DMS 273 (cell line): ENCODE results near the gene SOX2.
"Not testable (repeated sequence)": the region's sequence is repeated elsewhere in the genome, so short reads cannot be mapped to it uniquely, and the experiment has no call there.

Experiments
- DNase-seq: peaks from one replicate; lab custom pipeline; 2025; ENCODE audit not compliant: unreplicated experiment; lab: John Stamatoyannopoulos, UW

The SOX2 gene

GRCh38 chr3:181756645-181757297, 45.0 kb downstream of the SOX2 start:
- peak; percentile 39 for DNase-seq

- peak; percentile 37 for DNase-seq
Observed at GRCh38 chr3:181757694-181758306, 46.1 kb downstream of the SOX2 start.

GRCh38 chr3:181761906-181762305, 50.2 kb downstream of the SOX2 start:
- no peak for DNase-seq

- not testable (repeated sequence) for DNase-seq
Observed at GRCh38 chr3:181764033-181764432, 52.3 kb downstream of the SOX2 start.
